SH-SY5Y (cell line): Measurements from ENCODE around the gene NELFB.

Experiments used
- GATA2 ChIP-seq: IDR thresholded peaks from 2 replicates; pipeline ENCODE4 v1.6.1; 2011; ENCODE audit warnings: mild to moderate bottlenecking, low read depth, low read length
- GATA3 ChIP-seq: IDR thresholded peaks from 2 replicates; pipeline ENCODE4 v1.6.1; 2011; ENCODE audit warnings: low read depth, mild to moderate bottlenecking, low read length, moderate library complexity

- TF ChIP-seq GATA2, result no peak
- no peak for TF ChIP-seq GATA3
Observed at GRCh38 chr9:137233143-137233980, 21.8 kb upstream of the NELFB start.
